Measurements from ENCODE around the gene MAGI3.

DNA sequence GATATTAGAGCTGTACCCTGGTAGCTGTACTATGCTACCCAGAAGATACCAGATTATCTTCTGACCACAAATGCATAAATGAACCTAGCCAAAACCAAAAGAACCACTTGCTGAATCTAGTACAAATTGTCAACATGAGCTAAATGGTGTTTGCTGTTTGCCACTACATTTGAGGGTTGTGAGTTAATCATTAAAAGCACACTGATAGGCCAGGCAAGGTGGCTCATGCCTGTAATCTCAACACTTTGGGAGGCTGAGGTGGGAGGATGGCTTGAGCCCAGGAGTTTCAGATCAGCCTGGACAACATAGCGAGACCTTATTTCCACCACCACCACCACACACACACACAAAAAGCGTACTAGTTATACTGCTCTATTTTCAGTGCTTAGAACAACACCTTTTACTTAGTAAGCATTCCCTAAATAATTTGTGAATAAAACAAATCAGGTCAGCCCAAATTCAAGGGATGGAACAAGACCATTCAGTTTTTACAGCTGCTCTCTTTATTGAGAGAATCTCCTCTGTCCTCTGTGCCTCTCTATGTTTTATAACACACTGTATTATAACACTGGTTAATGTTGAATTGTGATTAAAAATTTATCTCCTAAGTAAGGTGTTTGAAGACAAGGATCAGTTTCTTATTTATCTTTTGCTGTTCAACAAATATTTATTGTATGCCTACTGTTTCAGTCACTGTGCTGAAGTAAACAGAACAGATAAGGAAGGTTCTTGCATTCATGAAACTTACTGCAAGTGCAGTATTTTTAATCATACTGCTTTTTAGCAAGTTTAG, 44.0 kb downstream of the MAGI3 start:
- TF ChIP-seq, protein P1, sequence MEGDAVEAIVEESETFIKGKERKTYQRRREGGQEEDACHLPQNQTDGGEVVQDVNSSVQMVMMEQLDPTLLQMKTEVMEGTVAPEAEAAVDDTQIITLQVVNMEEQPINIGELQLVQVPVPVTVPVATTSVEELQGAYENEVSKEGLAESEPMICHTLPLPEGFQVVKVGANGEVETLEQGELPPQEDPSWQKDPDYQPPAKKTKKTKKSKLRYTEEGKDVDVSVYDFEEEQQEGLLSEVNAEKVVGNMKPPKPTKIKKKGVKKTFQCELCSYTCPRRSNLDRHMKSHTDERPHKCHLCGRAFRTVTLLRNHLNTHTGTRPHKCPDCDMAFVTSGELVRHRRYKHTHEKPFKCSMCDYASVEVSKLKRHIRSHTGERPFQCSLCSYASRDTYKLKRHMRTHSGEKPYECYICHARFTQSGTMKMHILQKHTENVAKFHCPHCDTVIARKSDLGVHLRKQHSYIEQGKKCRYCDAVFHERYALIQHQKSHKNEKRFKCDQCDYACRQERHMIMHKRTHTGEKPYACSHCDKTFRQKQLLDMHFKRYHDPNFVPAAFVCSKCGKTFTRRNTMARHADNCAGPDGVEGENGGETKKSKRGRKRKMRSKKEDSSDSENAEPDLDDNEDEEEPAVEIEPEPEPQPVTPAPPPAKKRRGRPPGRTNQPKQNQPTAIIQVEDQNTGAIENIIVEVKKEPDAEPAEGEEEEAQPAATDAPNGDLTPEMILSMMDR (conservative IDR thresholded peaks at IDR 0.05; ENCODE audit: low read length): no peak
- no peak for TF ChIP-seq EZH2phosphoT487 (IDR thresholded peaks at IDR 0.05; ENCODE audit: borderline replicate concordance)

All from Loucy (cell line).